H9 (cell line): ENCODE results near the gene ZNF609. TPM values are rescaled to one million over a fixed set of nuclear protein-coding genes. Genes with fewer than 3 reads are reported as not detected.

ENCODE experiments used
- DNase-seq: peaks from one replicate; pipeline ENCODE4 v3.0.0-alpha.2; 2017
- H2AFZ ChIP-seq: one replicate; pipeline ENCODE4 v1.6.1; 2013; ENCODE audit warnings: mild to moderate bottlenecking, low read length, control low read depth, moderate library complexity
- H2AK5ac ChIP-seq: 2 replicates; pipeline ENCODE4 v1.6.1; 2013; ENCODE audit warnings: low read length, control low read depth, mixed read lengths; ENCODE audit not compliant: insufficient read length
- H2BK120ac ChIP-seq: one replicate; pipeline ENCODE4 v1.6.1; 2013; ENCODE audit warnings: low read depth, mild to moderate bottlenecking, low read length, control low read depth, inconsistent platforms; ENCODE audit not compliant: poor library complexity, severe bottlenecking
- H2BK12ac ChIP-seq: 2 replicates; pipeline ENCODE4 v1.6.1; 2013; ENCODE audit warnings: low read length, control low read depth, mixed read lengths, low read depth; ENCODE audit not compliant: insufficient read length
- H2BK15ac ChIP-seq: 2 replicates; pipeline ENCODE4 v1.6.1; 2013; ENCODE audit warnings: low read depth, low read length, control low read depth
- H2BK20ac ChIP-seq: one replicate; pipeline ENCODE4 v1.6.1; 2013; ENCODE audit warnings: low read depth, mild to moderate bottlenecking, low read length, control low read depth, inconsistent platforms; ENCODE audit not compliant: poor library complexity, severe bottlenecking
- H2BK5ac ChIP-seq: 2 replicates; pipeline ENCODE4 v1.6.1; 2013; ENCODE audit warnings: low read length, control low read depth, mixed read lengths; ENCODE audit not compliant: insufficient read length
- H3K14ac ChIP-seq: 2 replicates; pipeline ENCODE4 v1.6.1; 2013; ENCODE audit warnings: low read length, control low read depth; ENCODE audit not compliant: insufficient read depth
- H3K18ac ChIP-seq: 2 replicates; pipeline ENCODE4 v1.6.1; 2013; ENCODE audit warnings: low read depth, mild to moderate bottlenecking, mixed read lengths, low read length, control low read depth; ENCODE audit not compliant: insufficient read length
- H3K23ac ChIP-seq: 2 replicates; pipeline ENCODE4 v1.6.1; 2013; ENCODE audit warnings: low read length, control low read depth, mixed read lengths, low read depth; ENCODE audit not compliant: insufficient read length
- H3K23me2 ChIP-seq: 2 replicates; pipeline ENCODE4 v1.6.1; 2013; ENCODE audit warnings: low read depth, mild to moderate bottlenecking, mixed read lengths, low read length, control low read depth; ENCODE audit not compliant: insufficient read length, poor library complexity, severe bottlenecking
- H3K27ac ChIP-seq: 2 replicates; pipeline ENCODE4 v1.5.1; 2013; ENCODE audit warnings: low read length, control low read depth, mixed read lengths, low read depth; ENCODE audit not compliant: insufficient read length
- H3K27me3 ChIP-seq: 2 replicates; pipeline ENCODE4 v1.6.1; 2013; ENCODE audit warnings: low read length, control low read depth, inconsistent platforms; ENCODE audit not compliant: insufficient read depth
- H3K4ac ChIP-seq: 2 replicates; pipeline ENCODE4 v1.6.1; 2013; ENCODE audit warnings: low read depth, mild to moderate bottlenecking, control low read depth, inconsistent platforms, low read length, moderate library complexity
- H3K4me1 ChIP-seq: 2 replicates; pipeline ENCODE4 v1.6.1; 2013; ENCODE audit warnings: low read length, control low read depth, inconsistent platforms; ENCODE audit not compliant: insufficient read depth
- H3K4me2 ChIP-seq: 2 replicates; pipeline ENCODE4 v1.6.1; 2013; ENCODE audit warnings: low read length, control low read depth, mixed read lengths; ENCODE audit not compliant: insufficient read length, insufficient read depth
- H3K56ac ChIP-seq: 2 replicates; pipeline ENCODE4 v1.6.1; 2013; ENCODE audit warnings: low read depth, mild to moderate bottlenecking, mixed read lengths, low read length, control low read depth; ENCODE audit not compliant: insufficient read length
- H3K79me1 ChIP-seq: 2 replicates; pipeline ENCODE4 v1.6.1; 2013; ENCODE audit warnings: low read depth, mild to moderate bottlenecking, moderate library complexity, low read length, control low read depth, inconsistent platforms; ENCODE audit not compliant: insufficient read depth, poor library complexity, severe bottlenecking
- H3K79me2 ChIP-seq: 2 replicates; pipeline ENCODE4 v1.6.1; 2013; ENCODE audit warnings: low read length, control low read depth, inconsistent platforms; ENCODE audit not compliant: insufficient read depth
- H3K9ac ChIP-seq: 2 replicates; pipeline ENCODE4 v1.6.1; 2013; ENCODE audit warnings: low read length, control low read depth, mixed read lengths; ENCODE audit not compliant: insufficient read length; ENCODE audit errors: extremely low read depth
- H3K9me3 ChIP-seq: one replicate; pipeline ENCODE4 v1.6.1; 2013; ENCODE audit warnings: low read depth, low read length, inconsistent platforms; ENCODE audit not compliant: control insufficient read depth
- H3T11ph ChIP-seq: one replicate; pipeline ENCODE4 v1.6.1; 2013; ENCODE audit warnings: mild to moderate bottlenecking, low read length, control low read depth, inconsistent platforms
- H4K20me1 ChIP-seq: one replicate; pipeline ENCODE4 v1.6.1; 2013; ENCODE audit not compliant: control insufficient read depth, insufficient read length, insufficient read depth
- H4K5ac ChIP-seq: 2 replicates; pipeline ENCODE4 v1.6.1; 2013; ENCODE audit warnings: low read depth, mild to moderate bottlenecking, mixed read lengths, low read length, control low read depth; ENCODE audit not compliant: insufficient read length
- H4K8ac ChIP-seq: replicated peaks from 2 replicates; pipeline ENCODE4 v1.6.1; 2013; ENCODE audit warnings: low read length, control low read depth, mixed read lengths, low read depth; ENCODE audit not compliant: insufficient read length
- H4K91ac ChIP-seq: 2 replicates; pipeline ENCODE4 v1.6.1; 2013; ENCODE audit warnings: low read depth, mild to moderate bottlenecking, moderate library complexity, mixed read lengths, low read length, control low read depth; ENCODE audit not compliant: insufficient read length
- H3K27ac Mint-ChIP-seq, 3 experiments: 2 replicates in 2 of 3; 3 replicates in 1 of 3; pipeline ENCODE4 v1.8.0; 2020 to 2021; ENCODE audit warnings: mixed read lengths in 3 of 3, mild to moderate bottlenecking in 1 of 3, moderate library complexity in 1 of 3
- H3K27me3 Mint-ChIP-seq: 2 replicates; pipeline ENCODE4 v1.8.0; 2021; ENCODE audit warnings: low read depth, mild to moderate bottlenecking, moderate library complexity, mixed read lengths
- H3K36me3 Mint-ChIP-seq, 3 experiments: 2 replicates in 2 of 3; 3 replicates in 1 of 3; pipeline ENCODE4 v1.8.0; 2020 to 2021; ENCODE audit warnings: low read depth in 3 of 3, mixed read lengths in 3 of 3; ENCODE audit not compliant: insufficient read depth in 1 of 3
- H3K4me1 Mint-ChIP-seq, 2 experiments: 2 replicates each; pipeline ENCODE4 v1.8.0; 2020; ENCODE audit warnings: mixed read lengths in 2 of 2
- H3K4me3 Mint-ChIP-seq, 2 experiments: 2 replicates in 1 of 2; 3 replicates in 1 of 2; pipeline ENCODE4 v1.8.0; 2020 to 2021; ENCODE audit warnings: mild to moderate bottlenecking in 2 of 2, mixed read lengths in 2 of 2, moderate library complexity in 1 of 2
- H3K9me3 Mint-ChIP-seq, 2 experiments: 2 replicates in 1 of 2; 3 replicates in 1 of 2; pipeline ENCODE4 v1.8.0; 2020; ENCODE audit warnings: mild to moderate bottlenecking in 2 of 2, mixed read lengths in 2 of 2, moderate library complexity in 1 of 2
- WGBS: extraction: QIAGEN DNeasy Blood & Tissue Kit; methylation state at CpG from one replicate; pipeline ENCODE4 v1.1.7; 2013; ENCODE audit warnings: missing lambda C conversion rate, low lambda C conversion rate, mixed read lengths; ENCODE audit not compliant: insufficient read length; ENCODE audit errors: extremely low coverage; 5-methylcytosine and 5-hydroxymethylcytosine counted together
- total RNA-seq: library from RNA; stranded (reverse); gene quantifications from 2 replicates; pipeline ENCODE4 v1.2.1, GENCODE V29; 2021
- TF ChIP-seq, protein P1 (sequence below): fragments of 200-600 bp; sonication (generic); conservative IDR thresholded peaks from 3 replicates; pipeline ENCODE4 v1.8.0; 2021; ENCODE audit warnings: antibody characterized with exemption, mild to moderate bottlenecking

ZNF609 gene
- total RNA-seq, 1 experiment from 2014 or later = 45.3 TPM

DNA sequence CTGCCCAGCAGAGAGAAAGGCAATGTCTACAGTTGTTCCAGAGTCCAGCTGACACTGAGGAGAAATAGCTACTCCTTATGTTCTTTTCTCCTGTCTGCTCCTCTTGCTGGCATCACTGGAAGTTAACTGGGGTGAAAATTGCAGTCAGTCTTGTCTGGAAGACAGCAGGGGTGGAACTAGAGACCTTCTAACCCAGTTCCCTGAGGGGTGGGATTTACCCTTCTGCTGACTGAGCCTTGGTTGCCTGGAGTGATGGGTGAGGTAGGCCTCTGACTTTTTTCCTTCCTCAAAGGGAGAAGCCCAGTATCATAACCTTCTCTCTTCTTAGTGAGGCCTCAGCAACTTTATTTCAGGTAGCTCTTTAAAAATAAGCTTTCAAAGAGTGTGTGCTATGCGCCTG is 16.2 kb downstream of the ZNF609 start:
- Histone ChIP-seq H2BK5ac (no peak overlapping the region), H2BK120ac (no peak overlapping the region), H2BK15ac (no peak overlapping the region), H2BK20ac (no peak overlapping the region), H4K5ac (no peak overlapping the region), H4K8ac (no peak overlapping the region), H3K79me2 (peaks cover 2% of the 10 kb centered on the region; the same call in 1 of the 2 replicates), H3K9me3 (no peaks in the 10 kb centered on the region), H2BK12ac (no peak overlapping the region), H4K91ac (no peak overlapping the region), H3K56ac (no peak overlapping the region), H3T11ph (no peak overlapping the region), H3K27me3 (no peaks in the 10 kb centered on the region), H3K18ac (no peak overlapping the region), H3K23ac (no peak overlapping the region), H4K20me1 (no peaks in the 10 kb centered on the region), H2AK5ac (no peak overlapping the region), H2AFZ (no peak overlapping the region), H3K9ac (no peak overlapping the region), H3K79me1 (peaks cover 8% of the 10 kb centered on the region), H3K14ac (no peak overlapping the region), H3K23me2 (no peaks in the 10 kb centered on the region), H3K4ac (no peak overlapping the region), H3K27ac (no peak overlapping the region), H3K4me1 (no peaks in the 10 kb centered on the region; the same call in 1 of the 2 replicates), H3K4me2 (no peak overlapping the region)
- DNase-seq = no peak
- no CpG with 5 or more reads among the region's 1 CpG for WGBS
- Mint-ChIP-seq H3K27ac (peak overlapping the region; percentile 44 to 84 (median 59); a peak in 4 of 7 replicates), H3K9me3 (no peaks in the 10 kb centered on the region), H3K27me3 (no peaks in the 10 kb centered on the region), H3K4me1 (peaks cover 11 to 15% of the 10 kb centered on the region in 2 experiments), H3K36me3 (peaks cover 0 to 12% (median 10%) of the 10 kb centered on the region in 3 experiments; a peak in 2 of 7 replicates), H3K4me3 (no peak overlapping the region; a peak in 1 of 5 replicates)
- TF ChIP-seq, protein P1, sequence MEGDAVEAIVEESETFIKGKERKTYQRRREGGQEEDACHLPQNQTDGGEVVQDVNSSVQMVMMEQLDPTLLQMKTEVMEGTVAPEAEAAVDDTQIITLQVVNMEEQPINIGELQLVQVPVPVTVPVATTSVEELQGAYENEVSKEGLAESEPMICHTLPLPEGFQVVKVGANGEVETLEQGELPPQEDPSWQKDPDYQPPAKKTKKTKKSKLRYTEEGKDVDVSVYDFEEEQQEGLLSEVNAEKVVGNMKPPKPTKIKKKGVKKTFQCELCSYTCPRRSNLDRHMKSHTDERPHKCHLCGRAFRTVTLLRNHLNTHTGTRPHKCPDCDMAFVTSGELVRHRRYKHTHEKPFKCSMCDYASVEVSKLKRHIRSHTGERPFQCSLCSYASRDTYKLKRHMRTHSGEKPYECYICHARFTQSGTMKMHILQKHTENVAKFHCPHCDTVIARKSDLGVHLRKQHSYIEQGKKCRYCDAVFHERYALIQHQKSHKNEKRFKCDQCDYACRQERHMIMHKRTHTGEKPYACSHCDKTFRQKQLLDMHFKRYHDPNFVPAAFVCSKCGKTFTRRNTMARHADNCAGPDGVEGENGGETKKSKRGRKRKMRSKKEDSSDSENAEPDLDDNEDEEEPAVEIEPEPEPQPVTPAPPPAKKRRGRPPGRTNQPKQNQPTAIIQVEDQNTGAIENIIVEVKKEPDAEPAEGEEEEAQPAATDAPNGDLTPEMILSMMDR = no peak
